SK-N-SH (cell line): Measurements from ENCODE around the gene ZNF207. TPM values are rescaled to one million over a fixed set of nuclear protein-coding genes. Genes with fewer than 3 reads are reported as not detected.
A peak's percentile ranks its signal among the peaks of the same experiment; 100 is the strongest.

ENCODE experiments used
- CTCF ChIA-PET: fragments of 300-600, 350-600 bp; formaldehyde crosslinking; extraction: SDS; loops from one replicate; lab custom pipeline; 2021; lab: Yijun Ruan, JAX
- POLR2A ChIA-PET: fragments of 350-600 bp; sonication (Branson Sonifier 250); formaldehyde crosslinking; extraction: SDS; loops from one replicate; lab custom pipeline; 2020; ENCODE audit warnings: antibody characterized with exemption, inconsistent platforms; lab: Yijun Ruan, JAX
- DNase-seq: peaks from one replicate; pipeline ENCODE4 v3.0.0; 2012
- H2AFZ ChIP-seq: fragments of 200-600 bp; sonication (generic); 2 replicates; pipeline ENCODE4 v1.8.1; 2016; ENCODE audit warnings: antibody characterized with exemption, mild to moderate bottlenecking, low read depth
- H3F3A ChIP-seq: fragments of 200-600 bp; sonication (generic); replicated peaks from 2 replicates; pipeline ENCODE3; 2016; ENCODE audit warnings: antibody characterized with exemption, mild to moderate bottlenecking; ENCODE audit not compliant: insufficient read depth
- H3K27ac ChIP-seq, 2 experiments: fragments of 200-500 bp in 1 of 2; fragments of 200-600 bp in 1 of 2; sonication (Bioruptor generic) in 1 of 2; sonication (generic), shearing (Covaris generic) in 1 of 2; 2 replicates each; pipeline versions ENCODE4 v1.5.1 to v1.6.1; 2014 to 2016; ENCODE audit warnings: low read depth in 2 of 2, inconsistent platforms in 1 of 2, low read length in 1 of 2, mild to moderate bottlenecking in 1 of 2, mixed read lengths in 1 of 2
- H3K27me3 ChIP-seq: fragments of 200-600 bp; sonication (generic), shearing (Covaris generic); 2 replicates; pipeline ENCODE4 v1.6.1; 2016; ENCODE audit warnings: mixed run types; ENCODE audit not compliant: insufficient read depth
- H3K36me3 ChIP-seq, 2 experiments: fragments of 200-500 bp in 1 of 2; fragments of 200-600 bp in 1 of 2; sonication (Bioruptor generic) in 1 of 2; sonication (generic) in 1 of 2; replicated peaks in 1 of 2; 2 replicates each; pipeline versions ENCODE3 to v1.5.1; 2014 to 2016; ENCODE audit warnings: low read length in 1 of 2, mild to moderate bottlenecking in 1 of 2; ENCODE audit not compliant: insufficient read depth in 2 of 2, control insufficient read depth in 1 of 2
- H3K4me1 ChIP-seq, 2 experiments: fragments of 200-500 bp in 1 of 2; fragments of 200-600 bp in 1 of 2; sonication (Bioruptor generic) in 1 of 2; sonication (generic), shearing (Covaris generic) in 1 of 2; 2 replicates each; pipeline versions ENCODE4 v1.5.1 to v1.6.1; 2014 to 2016; ENCODE audit warnings: low read depth in 1 of 2, low read length in 1 of 2, mixed run types in 1 of 2; ENCODE audit not compliant: insufficient read depth in 2 of 2, control insufficient read depth in 1 of 2
- H3K4me2 ChIP-seq: fragments of 200-600 bp; sonication (generic), shearing (Covaris generic); 2 replicates; pipeline ENCODE4 v1.6.1; 2017; ENCODE audit warnings: mixed run types
- H3K4me3 ChIP-seq, 2 experiments: fragments of 200-500 bp in 1 of 2; fragments of 200-600 bp in 1 of 2; sonication (Bioruptor generic) in 1 of 2; sonication (generic), shearing (Covaris generic) in 1 of 2; 2 replicates each; pipeline versions ENCODE4 v1.5.1 to v1.8.1; 2014 to 2016; ENCODE audit warnings: low read depth in 2 of 2, inconsistent platforms in 1 of 2, low read length in 1 of 2, mild to moderate bottlenecking in 1 of 2, mixed read lengths in 1 of 2, moderate library complexity in 1 of 2
- H3K79me2 ChIP-seq: fragments of 200-600 bp; sonication (generic); 2 replicates; pipeline ENCODE4 v1.8.1; 2017; ENCODE audit warnings: mild to moderate bottlenecking; ENCODE audit not compliant: insufficient read depth
- H3K9ac ChIP-seq: fragments of 200-600 bp; sonication (generic); 2 replicates; pipeline ENCODE4 v1.6.1; 2017; ENCODE audit warnings: mixed run types
- H3K9me2 ChIP-seq: fragments of 200-600 bp; sonication (generic); 2 replicates; pipeline ENCODE4 v1.6.1; 2017; ENCODE audit warnings: mixed run types
- H3K9me3 ChIP-seq: fragments of 200-600 bp; sonication (generic); 2 replicates; pipeline ENCODE4 v1.6.1; 2017; ENCODE audit warnings: mixed run types, mild to moderate bottlenecking, moderate library complexity
- H4K20me1 ChIP-seq: fragments of 200-600 bp; sonication (generic); 2 replicates; pipeline ENCODE4 v1.6.1; 2017; ENCODE audit warnings: mild to moderate bottlenecking, mixed run types; ENCODE audit not compliant: insufficient read depth
- CHD2 ChIP-seq: fragments of 150-350 bp; IDR thresholded peaks from 2 replicates; pipeline ENCODE4 v1.6.1; 2018; ENCODE audit warnings: low read length; ENCODE audit not compliant: partially characterized antibody
- EP300 ChIP-seq, 2 experiments: IDR thresholded peaks; 2 replicates each; pipeline versions ENCODE4 v1.4.0 to v1.6.1; 2012; ENCODE audit warnings: borderline replicate concordance in 1 of 2, low read depth in 1 of 2, low read length in 1 of 2
- FOXM1 ChIP-seq: IDR thresholded peaks from 2 replicates; pipeline ENCODE4 v1.4.0; 2012; ENCODE audit warnings: low read depth, mild to moderate bottlenecking
- GATA2 ChIP-seq: sonication (generic); formaldehyde crosslinking; IDR thresholded peaks from 2 replicates; pipeline ENCODE4 v1.5.0; 2020; ENCODE audit warnings: mild to moderate bottlenecking, missing genetic modification reagents
- MXI1 ChIP-seq: IDR thresholded peaks from 2 replicates; pipeline ENCODE4 v1.6.1; 2012; ENCODE audit warnings: mild to moderate bottlenecking, low read depth, low read length, improper control_type of control experiment
- PBX3 ChIP-seq: IDR thresholded peaks from 2 replicates; pipeline ENCODE4; 2012
- RFX5 ChIP-seq: IDR thresholded peaks from 2 replicates; pipeline ENCODE4 v1.6.1; 2012; ENCODE audit warnings: mild to moderate bottlenecking, improper control_type of control experiment, low read length
- RXRA ChIP-seq: IDR thresholded peaks from 2 replicates; pipeline ENCODE4 v1.4.0; 2012; ENCODE audit warnings: low read depth, mild to moderate bottlenecking, borderline replicate concordance
- TAF1 ChIP-seq: IDR thresholded peaks from 2 replicates; pipeline ENCODE4 v1.6.1; 2012; ENCODE audit warnings: low read depth, mild to moderate bottlenecking, low read length, moderate library complexity, borderline replicate concordance
- TCF12 ChIP-seq: IDR thresholded peaks from 2 replicates; pipeline ENCODE4 v1.4.0; 2012
- TEAD4 ChIP-seq: IDR thresholded peaks from 2 replicates; pipeline ENCODE4 v1.4.0; 2012; ENCODE audit warnings: mild to moderate bottlenecking, borderline replicate concordance; ENCODE audit not compliant: insufficient read depth
- YY1 ChIP-seq: IDR thresholded peaks from 2 replicates; pipeline ENCODE4 v1.4.0; 2012; ENCODE audit warnings: low read depth, mild to moderate bottlenecking
- WGBS: methylation state at CpG from one replicate; pipeline ENCODE4 v1.1.6; 2017; ENCODE audit warnings: low lambda C conversion rate; 5-methylcytosine and 5-hydroxymethylcytosine counted together
- polyA plus RNA-seq, 3 experiments: library from polyadenylated mRNA; depleted of rRNA; stranded (reverse); fragments of >200 nt; gene quantifications; 2 replicates each; pipeline ENCODE4 v1.2.3, GENCODE V29; 2012
- TF ChIP-seq, protein P1 (sequence below): IDR thresholded peaks from 2 replicates; pipeline ENCODE4 v1.6.1; 2012; ENCODE audit warnings: mild to moderate bottlenecking, low read depth, low read length, moderate library complexity
- TF ChIP-seq, protein P2 (sequence below): IDR thresholded peaks from 2 replicates; pipeline ENCODE4 v1.4.0; 2012; ENCODE audit warnings: low read depth, borderline replicate concordance
- TF ChIP-seq, protein P3 (sequence below): fragments of 150-350 bp; IDR thresholded peaks from 2 replicates; pipeline ENCODE4 v1.6.1; 2016; ENCODE audit warnings: mild to moderate bottlenecking, low read depth, low read length

ZNF207 gene
- polyA plus RNA-seq, 1 of the 3 experiments (the other 2 are of a cell fraction) = 122 TPM

DNA sequence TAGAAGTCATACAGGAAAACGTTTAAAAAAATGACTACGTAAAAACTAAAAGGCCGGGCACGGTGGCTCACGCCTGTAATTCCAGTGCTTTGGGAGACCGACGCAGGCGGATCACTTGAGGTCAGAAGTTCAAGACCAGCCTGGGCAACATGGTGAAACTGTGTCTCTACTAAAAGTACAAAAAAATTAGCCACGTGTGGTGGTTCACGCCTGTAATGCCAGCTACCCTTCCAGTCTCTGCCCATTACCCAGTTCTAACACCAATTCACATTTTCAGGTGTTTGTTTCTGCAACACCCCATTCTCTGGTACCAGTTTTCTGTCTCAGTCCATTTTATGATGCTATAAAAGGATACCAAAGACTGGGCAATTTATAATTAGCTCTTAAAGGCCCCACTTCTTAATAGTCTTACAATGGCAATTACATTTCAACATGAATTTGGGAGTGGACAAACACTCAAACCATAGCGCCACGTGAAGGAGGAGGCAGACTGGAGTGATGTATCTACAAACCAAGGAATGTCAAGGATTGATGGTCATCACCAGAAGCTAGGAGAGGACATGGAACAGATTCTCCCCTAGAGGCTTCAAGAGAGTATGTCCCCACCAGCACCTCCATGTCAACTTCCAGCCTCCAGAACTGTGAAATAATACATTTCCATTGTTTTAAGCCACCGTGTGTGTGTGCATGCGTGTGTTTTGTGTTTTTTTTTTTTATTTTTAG is 7.2 kb upstream of the ZNF207 start:
- no peak for DNase-seq
- Histone ChIP-seq H3K4me1 (peaks cover 0 to 15% of the 10 kb centered on the region in 2 experiments; a peak in 1 of 4 replicates), H3K4me3 (peak overlapping the region; percentile 59 to 69), H3F3A (peaks cover 10% of the 10 kb centered on the region), H3K79me2 (no peaks in the 10 kb centered on the region), H3K36me3 (peaks cover 7 to 9% of the 10 kb centered on the region in 2 experiments), H2AFZ (peak overlapping the region; percentile 94), H3K27me3 (no peaks in the 10 kb centered on the region), H4K20me1 (no peaks in the 10 kb centered on the region), H3K9me2 (no peaks in the 10 kb centered on the region), H3K4me2 (peak overlapping the region; percentile 80), H3K9me3 (no peaks in the 10 kb centered on the region), H3K9ac (peak overlapping the region; percentile 74), H3K27ac (peak overlapping the region; percentile 43 to 84; a peak in 3 of 4 replicates)
- POLR2A ChIA-PET = no interaction called here
- TF ChIP-seq EP300 (IDR thresholded peaks at IDR 0.05; ENCODE audit: borderline replicate concordance in 1 of 2, low read depth in 1 of 2, low read length in 1 of 2) (no peak), CHD2 (no peak), PBX3 (no peak), RXRA (no peak), TAF1 (no peak), FOXM1 (no peak), RFX5 (no peak), TCF12 (no peak), TEAD4 (no peak), GATA2 (CRISPR knock-in tag) (no peak), MXI1 (no peak), YY1 (no peak)
- TF ChIP-seq, protein P1, sequence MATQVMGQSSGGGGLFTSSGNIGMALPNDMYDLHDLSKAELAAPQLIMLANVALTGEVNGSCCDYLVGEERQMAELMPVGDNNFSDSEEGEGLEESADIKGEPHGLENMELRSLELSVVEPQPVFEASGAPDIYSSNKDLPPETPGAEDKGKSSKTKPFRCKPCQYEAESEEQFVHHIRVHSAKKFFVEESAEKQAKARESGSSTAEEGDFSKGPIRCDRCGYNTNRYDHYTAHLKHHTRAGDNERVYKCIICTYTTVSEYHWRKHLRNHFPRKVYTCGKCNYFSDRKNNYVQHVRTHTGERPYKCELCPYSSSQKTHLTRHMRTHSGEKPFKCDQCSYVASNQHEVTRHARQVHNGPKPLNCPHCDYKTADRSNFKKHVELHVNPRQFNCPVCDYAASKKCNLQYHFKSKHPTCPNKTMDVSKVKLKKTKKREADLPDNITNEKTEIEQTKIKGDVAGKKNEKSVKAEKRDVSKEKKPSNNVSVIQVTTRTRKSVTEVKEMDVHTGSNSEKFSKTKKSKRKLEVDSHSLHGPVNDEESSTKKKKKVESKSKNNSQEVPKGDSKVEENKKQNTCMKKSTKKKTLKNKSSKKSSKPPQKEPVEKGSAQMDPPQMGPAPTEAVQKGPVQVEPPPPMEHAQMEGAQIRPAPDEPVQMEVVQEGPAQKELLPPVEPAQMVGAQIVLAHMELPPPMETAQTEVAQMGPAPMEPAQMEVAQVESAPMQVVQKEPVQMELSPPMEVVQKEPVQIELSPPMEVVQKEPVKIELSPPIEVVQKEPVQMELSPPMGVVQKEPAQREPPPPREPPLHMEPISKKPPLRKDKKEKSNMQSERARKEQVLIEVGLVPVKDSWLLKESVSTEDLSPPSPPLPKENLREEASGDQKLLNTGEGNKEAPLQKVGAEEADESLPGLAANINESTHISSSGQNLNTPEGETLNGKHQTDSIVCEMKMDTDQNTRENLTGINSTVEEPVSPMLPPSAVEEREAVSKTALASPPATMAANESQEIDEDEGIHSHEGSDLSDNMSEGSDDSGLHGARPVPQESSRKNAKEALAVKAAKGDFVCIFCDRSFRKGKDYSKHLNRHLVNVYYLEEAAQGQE = no peak
- TF ChIP-seq, protein P2, sequence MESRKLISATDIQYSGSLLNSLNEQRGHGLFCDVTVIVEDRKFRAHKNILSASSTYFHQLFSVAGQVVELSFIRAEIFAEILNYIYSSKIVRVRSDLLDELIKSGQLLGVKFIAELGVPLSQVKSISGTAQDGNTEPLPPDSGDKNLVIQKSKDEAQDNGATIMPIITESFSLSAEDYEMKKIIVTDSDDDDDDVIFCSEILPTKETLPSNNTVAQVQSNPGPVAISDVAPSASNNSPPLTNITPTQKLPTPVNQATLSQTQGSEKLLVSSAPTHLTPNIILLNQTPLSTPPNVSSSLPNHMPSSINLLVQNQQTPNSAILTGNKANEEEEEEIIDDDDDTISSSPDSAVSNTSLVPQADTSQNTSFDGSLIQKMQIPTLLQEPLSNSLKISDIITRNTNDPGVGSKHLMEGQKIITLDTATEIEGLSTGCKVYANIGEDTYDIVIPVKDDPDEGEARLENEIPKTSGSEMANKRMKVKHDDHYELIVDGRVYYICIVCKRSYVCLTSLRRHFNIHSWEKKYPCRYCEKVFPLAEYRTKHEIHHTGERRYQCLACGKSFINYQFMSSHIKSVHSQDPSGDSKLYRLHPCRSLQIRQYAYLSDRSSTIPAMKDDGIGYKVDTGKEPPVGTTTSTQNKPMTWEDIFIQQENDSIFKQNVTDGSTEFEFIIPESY = no peak
- TF ChIP-seq, protein P3, sequence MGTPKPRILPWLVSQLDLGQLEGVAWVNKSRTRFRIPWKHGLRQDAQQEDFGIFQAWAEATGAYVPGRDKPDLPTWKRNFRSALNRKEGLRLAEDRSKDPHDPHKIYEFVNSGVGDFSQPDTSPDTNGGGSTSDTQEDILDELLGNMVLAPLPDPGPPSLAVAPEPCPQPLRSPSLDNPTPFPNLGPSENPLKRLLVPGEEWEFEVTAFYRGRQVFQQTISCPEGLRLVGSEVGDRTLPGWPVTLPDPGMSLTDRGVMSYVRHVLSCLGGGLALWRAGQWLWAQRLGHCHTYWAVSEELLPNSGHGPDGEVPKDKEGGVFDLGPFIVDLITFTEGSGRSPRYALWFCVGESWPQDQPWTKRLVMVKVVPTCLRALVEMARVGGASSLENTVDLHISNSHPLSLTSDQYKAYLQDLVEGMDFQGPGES = no peak
- WGBS = 64% methylated on average over 14 of the region's 14 CpGs
- CTCF ChIA-PET = no interaction called here
